ENCODE data around the gene STX5. TPM values are rescaled to one million over a fixed set of nuclear protein-coding genes. Genes with fewer than 3 reads are reported as not detected.

STX5 gene
- total and polyA plus RNA-seq, 10 of the 15 experiments (the other 5 are each of a cell fraction or from before 2014, with no cell fraction given): 3.8 to 35.4 (median 27.4) TPM

- peak; percentile 1 for TF ChIP-seq MYC (IDR thresholded peaks at IDR 0.05; ENCODE audit: insufficient read depth, insufficient read length, insufficient replicate concordance, low read length, severe bottlenecking)
These were observed 734 bp upstream of the STX5 start, which contains the start of gene TEX54 (continued) for GRCh38 chr11:62832336-62833234.

DNA sequence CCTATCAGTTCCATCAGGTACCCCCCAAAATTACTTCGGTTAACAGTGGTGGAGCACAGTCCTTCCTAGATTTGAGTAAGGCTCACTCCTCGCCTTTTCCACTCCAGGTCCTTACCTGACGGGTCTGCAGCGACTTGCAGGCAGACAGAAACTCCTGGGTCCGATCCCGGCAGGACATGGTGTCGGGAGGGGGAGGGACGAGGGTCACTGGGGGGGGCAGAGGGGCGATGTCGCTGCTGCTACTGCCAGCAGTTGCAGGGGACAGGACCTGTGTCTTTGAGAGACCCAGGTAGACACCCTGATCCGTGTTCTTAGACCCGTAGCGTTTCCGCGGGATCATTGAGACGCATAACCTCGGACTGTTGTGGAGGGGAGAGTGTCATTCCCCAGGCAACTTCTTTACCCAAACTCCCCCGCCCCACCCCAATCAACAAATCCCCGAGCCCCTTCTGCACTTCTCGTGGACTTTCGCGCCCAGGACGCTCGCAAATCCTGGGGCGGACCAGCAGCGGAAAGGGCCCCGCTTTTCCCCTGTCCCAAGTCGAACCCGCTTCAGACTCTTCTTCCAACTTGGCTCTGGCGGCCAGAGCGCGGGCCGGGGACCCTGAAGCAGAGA is 839 bp downstream of the STX5 start:
- Histone ChIP-seq H3K79me2 (ENCODE audit: control insufficient read depth, insufficient read depth, low read length) (peaks cover 28% of the 10 kb centered on the region), H3K36me3 (ENCODE audit: control insufficient read depth in 2 of 2, insufficient read depth in 2 of 2, low read length in 1 of 2) (peaks cover 21 to 23% of the 10 kb centered on the region in 2 experiments), H3K4me1 (ENCODE audit: control insufficient read depth, insufficient read depth, low read length) (peaks cover 8% of the 10 kb centered on the region), H3K4me2 (ENCODE audit: control insufficient read depth, insufficient read depth) (peak overlapping the region; percentile 86), H3K27me3 (replicated peaks in 1 of 2; ENCODE audit: control insufficient read depth in 2 of 2, insufficient read depth in 2 of 2, low read length in 1 of 2) (no peaks in the 10 kb centered on the region), H2AFZ (ENCODE audit: control insufficient read depth, low read depth, low read length) (peak overlapping the region; percentile 1; the same call in 1 of the 2 replicates), H3K9me3 (replicated peaks; ENCODE audit: control insufficient read depth, insufficient read depth, low read length) (no peaks in the 10 kb centered on the region), H3K4me3 (peak overlapping the region; percentile 99), H3K27ac (ENCODE audit: control insufficient read depth, insufficient read depth) (peak overlapping the region; percentile 84), H4K20me1 (ENCODE audit: control insufficient read depth, insufficient read depth) (no peaks in the 10 kb centered on the region), H3K9ac (ENCODE audit: control insufficient read depth, insufficient read depth, low read length) (peak overlapping the region; percentile 53)
- WGBS (ENCODE audit: insufficient coverage, insufficient replicate concordance, low lambda C conversion rate, missing lambda C conversion rate): 2% methylated on average over 31 of the region's 33 CpGs
- ChIA-PET CTCF (interaction anchor here (0.9 to 3.3 kb wide), 4 partner anchors 13 to 45 kb away, joined by 3 to 31 read pairs (median 6); partner anchors contain the start of gene TMEM179B), SMC1A (ENCODE audit: uncharacterized antibody, unreplicated experiment) (interaction anchor here (0.9 to 1.9 kb wide), 6 partner anchors 10 to 78 kb away, joined by 3 to 7 read pairs (median 4); no protein-coding TSS in a partner anchor), POLR2A (interaction anchor here (0.5 to 2.9 kb wide), 16 partner anchors 10 to 166 kb away, joined by 3 to 50 read pairs (median 8); partner anchors contain the start of genes C11orf98, CSKMT, HNRNPUL2 and NXF1), RAD21 (ENCODE audit: unreplicated experiment) (interaction anchor here (1.3 to 2.1 kb wide), 5 partner anchors 10 to 77 kb away, joined by 3 to 12 read pairs (median 6); partner anchors contain the start of genes NXF1 and ZBTB3)
- ATAC-seq (peak; percentile 19), FAIRE-seq (no peak), DNase-seq (ENCODE audit: low read depth, low spot score) (no peak)
- intact Hi-C loops (cut with micrococcal nuclease; ENCODE audit: unreplicated experiment): loop anchor here (10.0 kb wide), 1 partner anchor 236 kb away; the partner anchor contains the start of gene TUT1
- in situ Hi-C loops (cut with MboI): no loop called here
- BruUV-seq (replicated peaks): no TSS peak
- no peak for TF ChIP-seq RELB (IDR thresholded peaks at IDR 0.05; ENCODE audit: low read depth)
- TF ChIP-seq CHD1 (IDR thresholded peaks at IDR 0.05; ENCODE audit: low read depth, low read length): 0 out of 2 replicates have a peak, but pooled peaks have one; percentile 43
- no peak for TF ChIP-seq DPF2 (IDR thresholded peaks at IDR 0.05)
- TF ChIP-seq ATF7 (IDR thresholded peaks at IDR 0.05; ENCODE audit: low read depth): no peak
- TF ChIP-seq CREM (IDR thresholded peaks at IDR 0.05; ENCODE audit: low read depth): 0 out of 2 replicates have a peak, but pooled peaks have one; percentile 8
- TF ChIP-seq POLR2AphosphoS5 (IDR thresholded peaks at IDR 0.05; ENCODE audit: low read length): peak; percentile 9; the same call in 1 of the 2 replicates
- TF ChIP-seq ZNF207 (IDR thresholded peaks at IDR 0.05; ENCODE audit: borderline replicate concordance): 0 out of 2 replicates have a peak, but pooled peaks have one; percentile 63
- no peak for TF ChIP-seq CTCF (IDR thresholded peaks at IDR 0.05 in 2 of 3, conservative IDR thresholded peaks at IDR 0.05 in 1 of 3; ENCODE audit: control insufficient read depth in 2 of 3, extremely low read depth in 1 of 3, insufficient read depth in 1 of 3, low read depth in 3 of 3, low read length in 3 of 3)
- TF ChIP-seq BACH1 (IDR thresholded peaks at IDR 0.05; ENCODE audit: borderline replicate concordance): 0 out of 2 replicates have a peak, but pooled peaks have one; percentile 12
- peak; percentile 92 for TF ChIP-seq ZSCAN29 (IDR thresholded peaks at IDR 0.05)
- TF ChIP-seq ZBED1 (IDR thresholded peaks at IDR 0.05; ENCODE audit: borderline replicate concordance): no peak
- TF ChIP-seq TCF7 (IDR thresholded peaks at IDR 0.05; ENCODE audit: borderline replicate concordance): no peak
- peak; percentile 72 for TF ChIP-seq NKRF (conservative IDR thresholded peaks at IDR 0.05)
